ENCODE results near the gene IZUMO4.

IZUMO4 gene

DNA sequence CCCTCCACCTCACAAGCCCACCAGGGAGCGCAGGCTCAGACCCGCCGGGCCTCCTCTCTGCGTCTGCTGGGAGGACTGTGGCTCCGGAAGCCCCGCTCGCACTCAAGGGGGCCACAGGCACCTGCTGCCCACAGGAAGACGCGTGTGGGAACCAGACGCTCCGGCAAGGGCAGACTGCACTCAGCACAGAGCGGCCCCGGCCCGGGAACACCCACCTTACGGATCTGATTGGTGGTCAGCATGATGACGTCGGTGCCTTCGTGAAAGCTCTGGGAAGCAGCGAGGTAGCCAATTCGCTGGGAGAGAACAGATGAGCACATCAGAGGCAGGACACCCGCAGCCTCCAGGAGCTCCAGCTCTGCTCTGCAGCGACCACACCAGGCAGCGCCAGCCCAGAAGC is 40.1 kb downstream of the IZUMO4 start:
- DNase-seq (ENCODE audit: low read depth): no peak
- TF ChIP-seq, protein P1, sequence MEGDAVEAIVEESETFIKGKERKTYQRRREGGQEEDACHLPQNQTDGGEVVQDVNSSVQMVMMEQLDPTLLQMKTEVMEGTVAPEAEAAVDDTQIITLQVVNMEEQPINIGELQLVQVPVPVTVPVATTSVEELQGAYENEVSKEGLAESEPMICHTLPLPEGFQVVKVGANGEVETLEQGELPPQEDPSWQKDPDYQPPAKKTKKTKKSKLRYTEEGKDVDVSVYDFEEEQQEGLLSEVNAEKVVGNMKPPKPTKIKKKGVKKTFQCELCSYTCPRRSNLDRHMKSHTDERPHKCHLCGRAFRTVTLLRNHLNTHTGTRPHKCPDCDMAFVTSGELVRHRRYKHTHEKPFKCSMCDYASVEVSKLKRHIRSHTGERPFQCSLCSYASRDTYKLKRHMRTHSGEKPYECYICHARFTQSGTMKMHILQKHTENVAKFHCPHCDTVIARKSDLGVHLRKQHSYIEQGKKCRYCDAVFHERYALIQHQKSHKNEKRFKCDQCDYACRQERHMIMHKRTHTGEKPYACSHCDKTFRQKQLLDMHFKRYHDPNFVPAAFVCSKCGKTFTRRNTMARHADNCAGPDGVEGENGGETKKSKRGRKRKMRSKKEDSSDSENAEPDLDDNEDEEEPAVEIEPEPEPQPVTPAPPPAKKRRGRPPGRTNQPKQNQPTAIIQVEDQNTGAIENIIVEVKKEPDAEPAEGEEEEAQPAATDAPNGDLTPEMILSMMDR (conservative IDR thresholded peaks at IDR 0.05; ENCODE audit: low read depth, low read length): no peak
- H3K4me3 ChIP-seq (ENCODE audit: low read length): no peak overlapping the region

DNA sequence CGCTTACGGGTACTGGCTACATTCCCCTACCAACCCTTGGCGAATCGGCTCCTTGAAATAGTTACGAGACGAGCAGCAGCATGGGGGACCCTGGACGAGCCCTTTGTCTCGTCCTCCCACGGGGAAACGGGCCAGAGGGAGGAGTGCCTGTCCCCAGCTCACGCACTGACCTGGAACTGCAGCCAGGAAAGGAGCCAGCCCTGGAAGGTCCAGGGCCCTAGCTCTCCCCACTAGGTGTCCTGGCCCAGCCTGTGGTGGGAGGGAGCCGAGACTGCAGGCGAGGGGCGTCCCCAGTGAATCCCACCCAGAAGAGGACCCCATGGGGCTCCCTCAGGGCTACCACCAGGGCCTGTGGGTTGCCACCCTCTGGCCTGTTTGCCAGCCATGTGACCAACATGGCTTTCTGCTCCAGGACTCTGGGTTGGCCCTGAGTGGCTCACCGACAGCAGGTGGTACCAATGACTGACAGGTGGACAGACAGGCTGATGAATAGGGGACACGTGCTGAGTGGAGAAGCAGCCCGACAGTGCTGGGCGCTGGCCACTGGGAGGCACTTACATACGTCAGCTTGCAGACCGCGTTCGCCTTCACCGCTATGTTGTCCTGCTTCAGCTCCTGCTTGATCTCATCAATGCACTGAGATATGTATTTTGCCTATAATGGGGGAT is 41.5 kb downstream of the IZUMO4 start:
- TF ChIP-seq, protein P1 (conservative IDR thresholded peaks at IDR 0.05; ENCODE audit: low read depth, low read length): no peak
- H3K4me3 ChIP-seq (ENCODE audit: low read length): no peak overlapping the region
- no peak for DNase-seq (ENCODE audit: low read depth)

DNA sequence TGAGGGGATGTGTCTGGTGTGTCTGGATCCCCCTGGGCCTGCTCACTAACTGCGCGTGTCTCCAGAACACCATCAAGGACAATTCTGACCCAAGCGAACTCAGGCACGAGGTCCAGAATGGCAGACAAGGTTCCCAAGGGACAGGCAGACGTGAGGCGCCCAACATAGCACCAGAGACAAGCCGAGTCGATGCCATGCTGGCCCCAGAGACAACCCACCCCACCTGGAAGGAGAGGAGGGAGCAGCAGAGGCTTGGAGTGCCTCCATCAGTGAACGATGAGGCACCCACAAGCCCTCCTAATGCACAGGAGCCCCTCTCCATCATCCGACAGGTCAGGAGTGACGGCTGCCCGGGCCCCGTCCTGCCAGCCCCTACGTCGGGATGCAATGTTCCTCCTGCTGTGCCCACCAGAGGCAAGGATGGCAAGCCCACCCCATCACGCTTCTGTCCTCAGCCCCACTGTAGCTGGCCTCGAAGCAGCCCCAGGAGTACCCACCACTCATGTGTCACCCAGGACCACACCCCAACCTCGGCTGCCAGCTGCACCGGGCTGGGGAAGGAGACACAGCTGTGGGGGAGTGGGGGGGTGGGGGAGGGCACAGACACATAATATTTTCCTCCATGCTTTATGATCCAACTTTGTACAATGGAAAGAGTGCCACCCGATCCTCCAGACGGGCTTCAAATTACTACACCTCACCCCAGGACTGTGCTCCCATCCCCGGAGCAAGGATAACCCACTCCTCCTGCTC is 42.8 kb downstream of the IZUMO4 start:
- no peak overlapping the region for H3K4me3 ChIP-seq (ENCODE audit: low read length)
- TF ChIP-seq, protein P1 (conservative IDR thresholded peaks at IDR 0.05; ENCODE audit: low read depth, low read length): no peak
- DNase-seq (ENCODE audit: low read depth): no peak

DNA sequence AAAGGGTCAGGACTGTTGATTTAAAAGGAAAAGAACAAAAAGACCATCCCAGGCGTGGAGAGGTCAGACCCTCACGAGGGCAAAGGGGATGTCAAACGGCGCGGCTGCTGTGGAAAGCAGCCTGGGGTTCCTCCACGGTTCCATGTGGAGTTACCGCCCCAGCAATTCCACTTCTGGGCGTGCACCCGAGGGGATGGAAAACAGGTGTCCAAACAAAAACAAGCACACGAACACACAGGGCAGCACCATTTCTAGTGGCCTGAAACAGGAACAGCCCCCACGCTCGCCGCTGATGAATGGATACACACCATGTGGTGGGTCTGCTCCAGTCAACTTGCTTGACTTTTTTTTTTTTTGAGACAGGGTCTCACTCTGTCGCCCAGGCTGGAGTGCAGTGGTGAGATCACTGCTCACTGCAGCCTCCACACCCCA is 43.4 kb downstream of the IZUMO4 start:
- TF ChIP-seq, protein P1 (conservative IDR thresholded peaks at IDR 0.05; ENCODE audit: low read depth, low read length): no peak
- no peak overlapping the region for H3K4me3 ChIP-seq (ENCODE audit: low read length)
- no peak for DNase-seq (ENCODE audit: low read depth)

DNA sequence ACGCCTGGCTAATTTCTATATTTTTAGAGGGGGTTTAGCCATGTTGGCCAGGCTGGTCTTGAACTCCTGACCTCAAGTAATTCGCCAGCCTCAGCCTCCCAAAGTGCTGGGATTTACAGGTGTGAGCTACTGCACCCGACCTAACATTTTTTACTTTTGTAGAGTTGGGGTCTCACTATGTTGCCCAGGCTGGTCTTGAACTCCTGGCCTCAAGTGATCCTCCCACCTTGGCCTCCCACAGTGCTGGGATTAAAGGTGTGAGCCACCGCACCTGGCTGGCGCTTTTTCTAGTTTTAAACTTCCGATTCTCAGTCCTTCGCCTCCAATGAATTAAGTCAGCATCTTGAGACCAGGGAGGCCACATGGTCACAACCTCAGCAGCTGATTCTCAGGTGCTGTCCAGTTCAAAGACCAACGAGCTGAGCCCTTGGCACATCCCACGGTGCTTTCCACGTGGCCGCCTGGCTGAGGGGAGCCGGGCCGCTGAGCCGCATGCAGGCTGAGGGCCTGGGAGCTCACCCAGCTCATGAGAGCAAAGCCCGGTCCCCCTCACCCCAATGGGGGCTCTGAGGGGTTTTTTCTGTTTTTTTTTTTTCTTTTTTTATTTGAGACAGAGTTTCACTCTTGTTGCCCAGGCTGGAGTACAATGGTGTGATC is 45.6 kb downstream of the IZUMO4 start:
- TF ChIP-seq, protein P1 (conservative IDR thresholded peaks at IDR 0.05; ENCODE audit: low read depth, low read length): no peak
- no peak overlapping the region for H3K4me3 ChIP-seq (ENCODE audit: low read length)
- no peak for DNase-seq (ENCODE audit: low read depth)

DNA sequence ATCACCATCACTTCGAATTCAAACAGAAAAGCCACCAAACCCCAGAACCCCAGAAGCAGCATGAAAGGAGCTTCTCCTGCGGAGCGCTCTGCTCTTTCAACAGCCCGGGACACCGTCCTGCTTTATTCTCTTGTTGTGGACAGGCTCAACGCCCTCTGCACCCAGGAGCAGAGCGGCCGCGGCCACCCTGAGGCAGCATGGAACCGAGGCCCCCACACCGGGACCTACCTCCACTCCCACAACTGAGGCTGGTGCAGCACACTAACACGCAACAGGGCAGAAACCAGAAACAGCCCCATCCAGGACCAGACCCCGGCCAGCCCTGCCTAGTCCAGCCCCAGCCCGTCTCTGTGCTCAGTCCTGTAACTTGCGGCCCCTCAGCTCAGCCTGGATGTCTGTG is 47.5 kb downstream of the IZUMO4 start:
- H3K4me3 ChIP-seq (ENCODE audit: low read length): no peak overlapping the region
- TF ChIP-seq, protein P1 (conservative IDR thresholded peaks at IDR 0.05; ENCODE audit: low read depth, low read length): no peak
- DNase-seq (ENCODE audit: low read depth): no peak

All from retinal pigment epithelial cell (primary cell).